ENCODE measurements around the gene AP5B1.

- TF ChIP-seq, protein P1, sequence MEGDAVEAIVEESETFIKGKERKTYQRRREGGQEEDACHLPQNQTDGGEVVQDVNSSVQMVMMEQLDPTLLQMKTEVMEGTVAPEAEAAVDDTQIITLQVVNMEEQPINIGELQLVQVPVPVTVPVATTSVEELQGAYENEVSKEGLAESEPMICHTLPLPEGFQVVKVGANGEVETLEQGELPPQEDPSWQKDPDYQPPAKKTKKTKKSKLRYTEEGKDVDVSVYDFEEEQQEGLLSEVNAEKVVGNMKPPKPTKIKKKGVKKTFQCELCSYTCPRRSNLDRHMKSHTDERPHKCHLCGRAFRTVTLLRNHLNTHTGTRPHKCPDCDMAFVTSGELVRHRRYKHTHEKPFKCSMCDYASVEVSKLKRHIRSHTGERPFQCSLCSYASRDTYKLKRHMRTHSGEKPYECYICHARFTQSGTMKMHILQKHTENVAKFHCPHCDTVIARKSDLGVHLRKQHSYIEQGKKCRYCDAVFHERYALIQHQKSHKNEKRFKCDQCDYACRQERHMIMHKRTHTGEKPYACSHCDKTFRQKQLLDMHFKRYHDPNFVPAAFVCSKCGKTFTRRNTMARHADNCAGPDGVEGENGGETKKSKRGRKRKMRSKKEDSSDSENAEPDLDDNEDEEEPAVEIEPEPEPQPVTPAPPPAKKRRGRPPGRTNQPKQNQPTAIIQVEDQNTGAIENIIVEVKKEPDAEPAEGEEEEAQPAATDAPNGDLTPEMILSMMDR (IDR thresholded peaks at IDR 0.05; ENCODE audit: low read length) = no peak
- no peak for TF ChIP-seq EZH2 (IDR thresholded peaks at IDR 0.05; ENCODE audit: borderline replicate concordance, low read length)
These were observed 14.1 kb upstream of the AP5B1 start for GRCh38 chr11:65794570-65795510.

Measured in OCI-LY1 (cell line).